Gastrocnemius medialis (tissue), 4 donors: ENCODE measurements around the gene ACOT11.

Experiments used
- CTCF ChIP-seq, 5 experiments: fragments of 450-650 bp in 3 of 5; fragments of 200-600 bp in 2 of 5; sonication (generic) in 2 of 5; IDR thresholded peaks in 4 of 5; conservative IDR thresholded peaks in 1 of 5; 1 replicate in 4 of 5; 2 replicates in 1 of 5; pipeline ENCODE4 v1.5.1; 2016 to 2019; ENCODE audit warnings: antibody characterized with exemption in 5 of 5, mild to moderate bottlenecking in 3 of 5, moderate library complexity in 3 of 5
- POLR2A ChIP-seq, 2 donors: fragments of 450-650 bp; IDR thresholded peaks; one replicate each; pipeline ENCODE4 v1.6.1; 2017; ENCODE audit warnings: antibody characterized with exemption in 2 of 2, mild to moderate bottlenecking in 2 of 2, moderate library complexity in 2 of 2

GRCh38 chr1:54627196-54627595, 79.2 kb downstream of the ACOT11 start:
- TF ChIP-seq POLR2A (IDR thresholded peaks at IDR 0.05): no peak
- no peak for TF ChIP-seq CTCF (IDR thresholded peaks at IDR 0.05 in 4 of 5, conservative IDR thresholded peaks at IDR 0.05 in 1 of 5)
